ENCODE data around the gene NKD1.

DNA sequence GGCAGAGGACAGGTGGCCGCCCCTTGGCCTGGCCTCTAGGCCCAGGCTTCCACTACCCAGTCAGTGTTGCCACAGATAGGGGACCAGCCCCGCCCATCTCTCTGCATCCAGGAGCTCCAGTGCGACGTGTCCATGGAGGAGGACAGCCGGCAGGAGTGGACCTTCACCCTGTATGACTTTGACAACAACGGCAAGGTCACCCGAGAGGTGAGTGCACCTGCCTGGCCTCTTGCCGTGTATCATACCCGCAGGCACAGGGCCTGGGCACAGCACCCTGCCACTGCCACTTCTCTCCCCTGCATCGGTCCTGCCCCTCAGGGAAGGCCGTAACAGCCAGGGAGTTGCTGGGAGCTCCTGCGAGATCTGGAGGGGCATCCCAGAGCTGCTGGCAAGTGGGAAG, 77.2 kb downstream of the NKD1 start:
- TF ChIP-seq, protein P1, sequence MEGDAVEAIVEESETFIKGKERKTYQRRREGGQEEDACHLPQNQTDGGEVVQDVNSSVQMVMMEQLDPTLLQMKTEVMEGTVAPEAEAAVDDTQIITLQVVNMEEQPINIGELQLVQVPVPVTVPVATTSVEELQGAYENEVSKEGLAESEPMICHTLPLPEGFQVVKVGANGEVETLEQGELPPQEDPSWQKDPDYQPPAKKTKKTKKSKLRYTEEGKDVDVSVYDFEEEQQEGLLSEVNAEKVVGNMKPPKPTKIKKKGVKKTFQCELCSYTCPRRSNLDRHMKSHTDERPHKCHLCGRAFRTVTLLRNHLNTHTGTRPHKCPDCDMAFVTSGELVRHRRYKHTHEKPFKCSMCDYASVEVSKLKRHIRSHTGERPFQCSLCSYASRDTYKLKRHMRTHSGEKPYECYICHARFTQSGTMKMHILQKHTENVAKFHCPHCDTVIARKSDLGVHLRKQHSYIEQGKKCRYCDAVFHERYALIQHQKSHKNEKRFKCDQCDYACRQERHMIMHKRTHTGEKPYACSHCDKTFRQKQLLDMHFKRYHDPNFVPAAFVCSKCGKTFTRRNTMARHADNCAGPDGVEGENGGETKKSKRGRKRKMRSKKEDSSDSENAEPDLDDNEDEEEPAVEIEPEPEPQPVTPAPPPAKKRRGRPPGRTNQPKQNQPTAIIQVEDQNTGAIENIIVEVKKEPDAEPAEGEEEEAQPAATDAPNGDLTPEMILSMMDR (IDR thresholded peaks at IDR 0.05), result no peak
- no peak for TF ChIP-seq EP300 (IDR thresholded peaks at IDR 0.05)
